Stimulated activated CD4-positive, alpha-beta T cell treated with anti-CD3 and anti-CD28 coated beads, Interleukin-1b, Interleukin-23, amount 100 ng/mL, for 24 hours (primary cell): ENCODE measurements around the gene AOPEP.

Experiments used
- DNase-seq, 4 experiments: peaks; one replicate each; pipeline ENCODE4 v3.0.0-alpha.2; 2020; ENCODE audit warnings: low read depth in 4 of 4, low spot score in 1 of 4

AOPEP gene

DNA sequence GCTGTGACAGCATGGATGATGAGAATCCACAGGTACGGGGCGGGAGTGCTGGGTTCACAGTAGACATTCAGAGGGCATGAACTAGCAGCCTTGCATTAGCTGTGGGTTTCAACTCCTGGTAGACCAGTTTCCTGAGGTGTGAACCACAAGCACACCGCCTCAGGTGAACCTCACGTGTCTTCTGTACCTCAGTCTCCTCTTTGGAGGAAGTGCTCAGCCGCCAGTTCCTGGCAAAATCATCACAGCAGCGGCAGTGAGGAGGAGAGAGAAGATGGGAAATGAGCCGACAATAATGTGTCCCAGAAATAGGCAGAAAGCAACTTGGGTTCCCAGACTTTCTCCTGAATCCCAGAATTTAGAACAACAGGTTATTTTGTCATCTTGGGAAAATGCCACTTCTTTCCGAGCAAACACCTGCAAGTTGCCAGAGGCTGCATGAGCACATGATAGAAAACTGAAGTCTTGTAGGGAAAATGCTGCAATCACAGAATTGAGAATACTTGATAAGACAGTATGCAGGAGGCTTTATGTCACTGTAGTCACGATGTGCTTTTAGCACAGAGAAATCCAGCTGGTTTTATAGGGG lies 258.5 kb downstream of the AOPEP start:
- DNase-seq, result no peak

DNA sequence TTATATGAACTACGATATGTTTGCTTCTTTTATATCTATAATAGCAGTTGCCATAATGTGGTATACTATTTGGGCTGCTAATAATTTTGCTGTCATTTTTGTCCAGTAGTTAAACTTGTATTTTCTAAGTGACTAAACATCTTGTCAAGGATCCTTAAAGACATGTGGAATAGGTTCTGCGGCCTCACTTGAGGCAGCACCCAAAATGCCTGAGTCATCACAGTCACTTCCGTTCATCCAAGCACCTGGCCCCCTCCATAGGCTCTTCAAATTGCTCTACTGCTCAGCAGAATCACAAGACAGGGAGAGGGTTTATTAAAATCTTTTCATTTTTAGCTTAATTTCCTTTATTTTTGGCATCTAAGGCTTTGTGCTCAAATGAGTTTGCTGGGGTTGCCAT lies 259.1 kb downstream of the AOPEP start:
- no peak for DNase-seq

DNA sequence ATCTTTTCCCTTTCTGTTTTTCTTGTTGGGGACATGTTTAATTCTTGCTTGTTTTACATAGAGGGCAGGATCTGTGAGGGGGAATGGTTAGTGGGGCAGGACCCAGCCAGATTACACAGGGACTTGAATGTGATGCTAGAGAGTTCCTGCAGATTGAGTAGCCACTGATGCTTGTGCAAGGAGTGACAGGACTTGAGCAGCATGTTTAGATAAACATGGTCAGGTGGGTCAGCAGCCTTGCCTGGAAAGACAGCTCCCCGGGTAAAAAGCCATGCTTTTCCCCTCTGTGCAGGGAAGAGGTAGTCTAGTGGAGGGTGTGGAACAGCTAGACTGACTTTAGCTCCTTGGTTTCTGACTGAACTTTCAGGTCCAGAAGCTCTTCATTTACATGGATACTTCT lies 261.2 kb downstream of the AOPEP start:
- DNase-seq, result no peak

DNA sequence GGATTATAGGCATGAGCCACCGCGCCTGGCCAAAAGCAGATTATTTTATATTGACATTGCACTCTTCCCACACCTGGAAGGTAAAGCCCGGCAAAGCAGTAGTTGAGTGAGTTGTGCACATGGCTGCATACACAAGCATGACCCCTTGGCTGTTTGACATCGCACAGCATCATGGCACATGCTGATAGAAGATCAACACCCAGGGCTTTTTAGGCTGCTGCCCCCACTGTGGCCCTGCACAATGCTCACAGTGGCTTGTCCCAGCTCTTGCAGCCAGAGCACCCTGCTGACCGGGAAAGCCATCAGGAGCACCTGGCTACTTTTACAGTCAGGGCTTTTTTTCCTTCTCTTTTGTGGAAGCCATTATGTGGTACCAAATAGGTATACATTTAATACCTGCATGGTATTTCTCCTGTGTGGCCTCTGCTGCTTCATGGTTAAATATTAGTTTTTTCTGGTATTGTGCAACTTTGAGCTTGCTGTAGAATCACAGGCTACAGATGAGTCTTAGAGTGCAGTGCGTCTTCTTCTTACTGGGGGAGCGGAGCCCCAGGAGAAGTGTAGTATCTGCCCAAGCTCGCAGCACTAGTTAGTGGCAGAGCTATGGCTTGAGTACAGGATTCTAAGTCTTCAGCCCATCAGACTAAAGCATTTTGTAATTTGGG lies 264.5 kb downstream of the AOPEP start:
- DNase-seq, result no peak

DNA sequence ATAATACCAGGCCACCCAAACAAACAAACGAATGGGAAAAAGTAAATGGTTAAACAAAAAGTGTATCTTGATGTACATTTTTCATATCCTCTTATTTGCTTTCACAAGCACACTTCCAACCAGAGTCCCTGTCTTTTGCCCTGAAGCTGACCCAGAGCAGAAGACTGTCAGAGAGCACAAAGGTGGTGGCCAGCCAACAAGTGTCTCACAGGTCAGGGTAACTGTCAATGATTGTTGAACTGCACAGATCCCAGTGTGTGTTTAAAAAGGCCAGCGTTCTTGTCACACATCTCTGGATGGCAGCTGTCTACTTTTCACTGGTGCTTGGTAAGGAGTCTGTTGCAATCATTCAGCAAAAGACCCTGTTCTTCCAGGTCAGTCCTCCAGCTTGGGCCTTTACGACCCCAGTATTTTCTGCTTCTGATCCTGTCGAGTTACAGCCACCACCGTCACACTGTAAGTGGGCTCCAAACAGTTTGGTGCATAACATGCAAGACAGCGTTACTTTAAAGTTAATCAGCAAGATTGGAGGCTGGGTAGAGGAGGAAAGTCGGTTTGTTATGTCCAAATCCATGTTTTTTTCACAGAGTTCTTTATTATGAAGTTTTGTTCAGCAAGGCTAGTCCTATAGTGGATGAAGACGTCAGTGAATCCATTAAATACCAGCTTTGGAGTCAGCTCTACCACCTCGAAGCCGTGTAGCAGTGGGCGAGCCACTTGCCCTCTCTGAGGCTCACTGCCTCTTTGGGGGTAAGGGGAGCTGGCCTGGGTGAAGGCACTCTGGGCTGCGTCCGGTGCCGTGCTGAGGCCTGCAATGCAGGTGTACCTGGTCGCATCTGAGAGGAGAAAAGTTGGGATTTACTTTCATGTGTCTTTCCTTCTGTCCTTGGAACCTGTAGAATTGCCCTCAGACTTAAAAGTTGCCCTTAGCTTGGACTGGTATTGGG lies 265.7 kb downstream of the AOPEP start:
- DNase-seq, result no peak

DNA sequence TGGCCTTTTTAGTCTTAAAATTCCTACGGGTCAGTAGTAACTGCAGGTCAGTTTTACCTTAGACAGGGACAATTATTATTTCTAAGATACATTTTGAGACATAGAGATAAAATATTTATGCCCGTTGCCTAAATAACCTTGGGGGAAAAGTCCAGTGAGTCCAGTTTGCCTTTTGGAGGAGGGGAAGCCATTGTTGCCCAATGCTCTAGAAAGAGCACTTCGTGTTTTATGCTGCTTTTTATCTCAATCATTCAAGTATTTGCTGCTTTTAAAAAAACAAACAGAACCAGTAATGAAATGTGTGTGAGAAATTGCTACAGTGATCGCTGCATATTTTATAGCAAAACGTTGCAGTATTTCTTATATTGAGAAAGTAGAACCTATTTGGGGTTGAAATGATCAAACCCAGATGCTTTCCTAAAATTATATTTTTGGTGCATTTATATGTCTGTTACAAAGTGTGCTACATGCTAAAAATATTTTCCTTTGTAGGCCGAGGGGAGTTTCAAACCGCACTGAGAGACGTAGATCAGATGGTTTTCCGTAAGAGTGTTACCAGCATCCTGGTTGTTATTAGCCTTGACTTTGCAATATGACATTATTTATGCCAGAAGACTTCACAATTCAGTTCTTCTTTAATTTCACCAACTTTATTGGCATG lies 266.8 kb downstream of the AOPEP start:
- no peak for DNase-seq

DNA sequence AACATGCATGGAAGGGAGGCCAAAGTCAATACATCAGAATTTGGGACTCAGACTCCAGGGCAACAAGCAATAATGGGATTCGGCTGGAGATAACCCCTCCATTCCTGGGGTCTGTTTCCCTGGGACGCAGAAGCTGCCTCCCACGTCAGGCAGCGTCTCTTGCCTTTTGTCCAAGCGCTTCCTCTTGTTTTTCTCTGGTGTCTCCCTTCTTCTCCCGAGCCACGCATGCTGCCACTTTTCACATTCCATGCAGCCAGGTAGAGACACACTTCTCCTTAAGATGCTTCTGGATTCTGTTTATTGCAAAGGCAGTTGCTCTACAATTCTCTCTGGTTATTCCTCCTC lies 267.3 kb downstream of the AOPEP start:
- DNase-seq, result no peak

DNA sequence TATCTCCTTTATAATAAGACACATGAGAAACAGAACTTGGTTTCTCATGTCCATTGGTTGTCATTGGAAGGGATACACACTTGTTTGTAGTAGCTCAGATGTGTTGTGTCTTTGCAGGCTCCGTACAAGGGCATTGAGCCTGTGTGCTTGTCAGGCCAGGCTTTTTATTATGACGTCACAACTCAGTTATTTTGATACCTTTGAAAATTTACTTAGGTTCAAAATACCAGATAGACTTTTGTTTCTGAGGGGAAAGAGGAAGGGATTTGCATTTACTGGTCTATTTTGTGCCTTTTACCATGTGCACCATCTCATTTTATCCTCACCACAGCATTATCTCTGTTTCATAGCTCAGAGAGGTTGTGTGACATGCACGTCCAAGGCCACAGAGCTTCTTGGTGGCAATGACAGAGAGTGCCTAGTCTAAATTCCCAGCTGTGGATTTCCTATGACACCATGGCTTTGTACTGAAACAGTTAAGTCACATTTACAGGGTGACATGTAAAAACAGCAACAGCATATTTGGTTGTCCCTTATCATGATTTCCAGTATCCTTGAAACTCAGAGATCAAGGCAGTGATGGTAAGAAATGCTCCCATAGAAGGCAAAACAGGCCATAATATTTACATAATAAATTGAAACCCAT lies 268.7 kb downstream of the AOPEP start:
- DNase-seq, result no peak

DNA sequence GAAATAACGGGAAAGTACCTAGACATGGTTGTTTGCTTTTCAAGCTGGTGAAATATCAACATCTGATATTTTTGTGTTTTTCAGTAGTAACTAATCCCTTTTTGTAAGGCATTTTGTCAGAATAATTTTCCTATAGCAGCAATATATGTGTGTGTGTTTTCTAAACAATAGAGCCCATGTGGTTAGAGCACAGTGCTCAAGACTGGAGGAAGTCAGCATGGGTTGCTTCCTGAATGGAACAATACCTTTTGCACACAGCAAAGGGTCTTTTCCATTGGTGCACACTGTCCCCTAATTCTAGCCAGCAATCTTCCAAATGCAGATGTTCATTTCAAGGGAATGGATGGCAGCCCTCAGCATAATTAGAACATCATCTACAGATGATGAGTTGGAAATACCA lies 270.1 kb downstream of the AOPEP start:
- no peak for DNase-seq

DNA sequence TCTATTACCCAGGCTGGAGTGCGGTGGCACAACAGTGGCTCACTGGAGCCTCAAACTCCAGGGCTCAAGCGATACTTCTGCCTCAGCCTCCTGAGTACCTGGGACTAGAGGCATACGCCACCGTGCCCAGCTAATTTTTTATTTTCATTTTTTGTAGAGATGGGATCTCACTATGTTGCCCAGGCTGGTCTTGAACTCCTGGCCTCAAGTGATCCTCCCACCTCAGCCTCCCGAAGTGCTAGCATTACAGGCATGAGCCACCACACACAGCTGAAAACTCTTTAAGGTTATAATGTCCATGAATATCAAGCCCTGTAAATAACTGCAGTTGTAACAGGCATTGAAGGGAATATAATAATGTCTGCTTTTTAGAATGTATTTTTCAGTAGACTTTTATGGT lies 271.2 kb downstream of the AOPEP start:
- no peak for DNase-seq

DNA sequence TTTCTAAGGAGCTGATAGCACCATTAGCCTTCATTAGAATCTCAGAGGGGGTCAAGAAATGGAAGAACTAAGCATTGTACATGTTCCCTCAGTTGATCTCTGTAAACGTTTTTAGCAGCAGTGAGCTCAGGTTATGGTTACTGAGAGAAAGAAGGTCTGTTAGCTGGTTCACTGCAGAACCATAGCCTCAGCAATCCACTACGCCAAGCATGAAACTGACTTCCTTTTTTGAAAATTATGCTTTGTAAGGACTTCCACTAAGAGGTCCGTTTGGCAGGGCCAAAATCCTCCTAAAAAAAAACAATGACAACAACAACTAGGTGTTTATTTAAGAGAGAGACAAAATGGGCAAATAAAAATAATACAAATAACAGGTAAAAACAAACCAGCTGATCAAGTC lies 273.3 kb downstream of the AOPEP start:
- DNase-seq, result no peak

DNA sequence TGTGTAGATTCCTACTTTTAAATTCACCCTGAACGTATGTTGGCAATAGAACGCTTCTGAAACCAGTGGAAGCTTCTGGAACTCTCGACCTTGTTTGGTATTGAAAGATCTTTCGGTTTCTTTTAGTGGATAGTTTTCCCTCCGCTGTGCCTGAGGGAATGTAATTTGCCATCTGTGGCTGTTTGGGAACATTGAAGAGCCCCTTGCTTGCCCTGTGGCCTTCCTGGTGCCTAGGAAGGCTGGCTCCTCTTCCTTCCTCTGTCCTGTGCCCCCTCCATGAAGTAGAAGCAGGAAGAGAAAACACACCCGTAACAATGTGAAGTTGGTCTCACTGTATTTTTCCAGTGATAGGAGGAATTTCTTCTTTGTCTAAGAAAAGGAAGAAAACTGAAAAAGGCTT lies 274.3 kb downstream of the AOPEP start:
- no peak for DNase-seq

DNA sequence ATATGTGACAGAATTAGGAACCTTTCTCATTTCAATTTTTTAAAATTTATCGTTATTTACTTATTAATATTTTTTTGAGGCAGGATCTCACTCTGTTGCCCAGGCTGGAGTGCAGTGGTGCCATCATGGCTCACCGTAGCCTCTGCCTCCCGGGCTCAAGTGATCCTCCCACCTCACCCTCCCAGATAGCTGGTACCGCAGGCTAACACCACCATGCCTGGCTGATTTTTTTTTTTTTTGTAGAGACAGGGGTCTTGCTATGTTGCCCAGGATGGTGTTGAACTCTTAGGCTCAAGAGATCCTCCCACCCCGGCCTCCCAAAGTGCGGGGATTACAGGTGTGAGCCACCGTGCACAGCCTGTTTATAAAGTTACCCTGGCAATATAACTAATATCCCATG lies 275.2 kb downstream of the AOPEP start:
- no peak for DNase-seq

DNA sequence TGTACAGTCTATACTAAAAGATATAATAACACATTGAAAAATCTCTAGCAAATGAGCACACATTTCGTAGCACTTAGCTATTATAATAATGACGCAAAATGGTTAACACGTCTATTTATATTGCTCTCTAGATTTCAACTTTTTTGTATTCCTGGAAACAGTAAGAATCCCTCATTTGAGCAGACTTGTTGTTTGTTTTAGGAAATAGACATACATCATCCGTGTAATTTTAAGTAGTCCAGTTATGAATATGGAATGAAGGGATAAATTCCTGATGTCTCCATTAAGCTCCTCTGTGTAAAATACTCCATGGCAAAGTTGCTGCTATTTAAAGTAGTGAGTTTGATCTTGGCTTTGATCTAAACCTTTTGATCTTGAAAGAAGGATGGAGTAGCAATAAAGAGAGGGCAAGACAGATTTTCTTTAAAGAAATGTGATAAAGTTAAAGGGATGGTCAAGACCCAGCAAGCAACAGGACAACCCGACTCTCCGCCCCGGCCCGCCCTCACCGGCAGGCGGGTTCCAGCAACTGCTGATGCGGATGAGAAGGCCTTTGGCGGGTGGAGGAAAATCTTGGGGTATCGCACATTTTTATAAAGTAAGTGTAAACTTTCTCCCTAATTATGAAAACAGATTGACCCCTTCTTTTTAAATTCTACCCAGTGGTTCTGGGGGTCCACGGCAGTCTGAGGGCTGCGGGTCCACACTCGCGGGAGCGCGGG lies 277.4 kb downstream of the AOPEP start:
- no peak for DNase-seq

DNA sequence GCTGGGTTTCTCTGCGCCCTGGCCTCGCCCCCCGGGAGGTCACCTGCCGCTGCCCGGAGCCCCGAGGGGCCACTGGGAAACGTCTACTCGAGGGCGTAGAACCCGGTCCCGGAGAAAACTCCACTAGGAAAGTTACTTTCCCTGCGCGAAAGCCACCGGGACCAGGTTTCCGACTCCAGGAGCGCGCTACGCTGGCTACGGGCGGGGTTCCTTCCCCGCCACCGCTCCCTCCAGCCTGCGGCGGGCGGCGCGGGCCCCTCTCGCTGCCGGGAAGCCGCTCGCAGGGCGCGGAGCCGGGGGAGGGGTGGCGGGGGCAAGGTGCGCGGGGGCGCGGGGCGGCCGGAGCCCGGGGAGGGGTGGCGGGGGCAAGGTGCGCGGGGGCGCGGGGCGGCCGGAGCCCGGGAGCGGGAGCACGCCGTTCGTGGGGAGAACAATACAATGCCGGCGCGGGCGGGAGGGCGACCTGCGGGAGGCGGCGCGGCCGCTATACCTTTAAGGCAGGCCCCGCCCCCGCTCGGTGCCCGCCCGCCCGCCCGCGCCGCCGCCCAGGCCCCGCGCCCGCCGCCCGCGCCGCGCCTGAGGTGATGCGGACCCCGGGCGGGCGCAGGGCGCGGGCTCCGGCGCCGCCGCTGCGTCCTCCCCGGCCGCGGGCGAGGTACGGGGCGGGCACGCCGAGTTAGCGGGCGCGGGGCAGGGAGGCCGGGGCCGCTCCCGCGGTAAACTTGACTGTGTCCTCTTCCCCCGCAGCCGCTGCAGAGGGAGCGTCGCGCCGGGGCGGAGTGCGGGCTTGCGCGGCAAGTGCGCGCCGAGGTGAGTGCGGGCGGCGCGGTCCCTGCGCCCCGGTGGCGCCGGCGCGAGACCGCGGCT lies 278.1 kb downstream of the AOPEP start:
- DNase-seq, result peak in 2 of 4 experiments; percentile 16 to 21

DNA sequence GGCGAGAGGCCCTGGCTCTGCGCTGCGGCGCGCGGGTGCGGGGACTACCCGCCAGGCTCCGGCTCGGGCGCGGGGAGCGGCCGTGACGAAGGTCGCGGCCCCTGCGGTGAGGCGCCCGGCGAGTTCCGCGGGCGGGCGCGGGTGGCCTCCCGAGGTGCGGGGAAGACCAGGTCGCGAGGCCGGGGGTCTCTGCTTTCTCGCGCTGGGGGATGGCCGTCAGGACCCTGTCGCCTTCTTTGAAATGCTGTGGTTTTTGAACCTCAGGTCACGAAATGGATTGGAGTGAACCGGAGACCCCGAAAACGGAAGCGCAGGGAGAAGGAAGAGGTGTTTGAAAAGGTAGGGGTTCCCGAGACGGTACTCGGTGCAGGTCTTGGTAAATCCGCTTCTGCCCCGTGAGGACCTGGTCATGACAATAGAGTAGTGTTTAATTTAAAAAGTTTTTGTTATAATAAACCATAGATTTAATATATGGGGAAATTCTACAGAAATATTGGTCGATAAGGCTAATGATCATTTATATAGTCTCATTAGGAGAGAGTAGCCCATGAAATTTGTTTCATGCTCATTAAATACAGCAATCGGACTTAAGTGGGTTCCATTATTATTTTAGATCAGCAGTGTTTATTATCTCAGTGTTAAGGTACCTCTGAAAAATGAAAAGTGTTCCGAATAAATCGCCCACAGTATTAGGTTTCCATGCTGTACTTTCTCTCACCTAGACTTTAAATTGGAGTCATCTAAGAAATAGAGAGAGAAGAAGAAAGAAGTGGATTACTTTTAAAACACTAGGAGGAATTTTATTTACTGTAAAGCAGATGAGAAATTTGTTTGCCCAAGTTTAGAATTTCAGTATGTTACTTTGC lies 279.0 kb downstream of the AOPEP start:
- DNase-seq, result no peak

DNA sequence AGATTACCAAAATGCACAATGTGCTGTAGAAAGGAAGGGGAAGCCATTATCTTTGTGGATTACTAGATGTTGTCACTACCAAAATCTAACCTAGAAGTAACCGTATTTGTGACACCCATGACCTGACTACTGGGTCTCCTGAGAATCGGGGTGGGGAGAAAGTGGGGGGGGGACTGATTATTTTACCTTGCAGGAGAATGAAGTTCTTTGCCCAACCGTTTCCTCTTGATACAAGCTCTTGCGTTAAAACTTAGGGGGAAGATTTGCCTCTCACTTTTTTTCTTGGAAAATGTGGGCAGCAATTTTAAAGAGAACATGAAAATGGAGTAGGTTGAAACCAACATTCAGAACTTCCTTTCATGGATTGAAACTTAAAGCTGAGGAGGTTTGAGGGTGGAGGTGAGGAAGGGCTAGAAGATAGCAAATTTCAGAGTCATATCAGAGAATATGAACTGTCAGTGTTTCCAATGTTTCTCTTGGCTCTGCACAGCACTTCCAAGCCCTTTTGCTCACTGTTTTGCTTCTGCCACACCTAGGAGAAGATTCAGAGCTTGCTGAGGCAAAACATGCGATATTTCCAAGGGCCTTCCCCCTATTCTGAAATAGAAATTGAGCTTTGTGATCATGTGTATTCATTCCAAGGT lies 280.8 kb downstream of the AOPEP start:
- no peak for DNase-seq

DNA sequence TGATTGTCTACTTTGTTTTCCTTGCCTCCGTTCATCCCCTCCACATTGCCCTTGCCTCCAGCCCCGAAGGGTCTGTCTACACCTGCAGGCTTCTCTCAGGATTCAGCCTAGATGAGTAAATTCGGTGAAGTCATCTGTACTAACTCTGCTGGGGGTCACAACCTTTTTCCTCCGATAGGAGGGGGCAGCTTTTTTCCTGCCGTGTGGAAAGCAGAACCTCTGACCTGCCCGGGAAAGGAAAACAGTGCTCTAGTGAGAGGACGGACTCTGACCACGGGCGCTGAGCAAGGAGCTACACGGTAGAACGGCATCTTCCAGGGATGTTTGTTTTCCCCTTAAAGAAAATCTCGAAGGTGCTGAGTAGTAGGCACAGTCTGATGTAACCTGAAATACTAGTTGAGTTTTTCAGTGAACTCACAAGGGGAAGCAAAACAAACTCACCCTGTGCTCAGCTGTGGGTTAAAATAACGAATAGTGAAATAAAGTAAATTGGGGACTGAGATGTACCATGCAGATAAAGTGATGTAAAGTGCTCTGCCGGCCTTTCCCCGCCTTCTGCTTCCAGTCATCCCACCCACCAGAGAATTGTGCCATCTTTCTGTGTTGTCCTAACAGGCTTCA lies 281.8 kb downstream of the AOPEP start:
- no peak for DNase-seq
